ENCODE measurements around the gene PIP4K2A.

DNA sequence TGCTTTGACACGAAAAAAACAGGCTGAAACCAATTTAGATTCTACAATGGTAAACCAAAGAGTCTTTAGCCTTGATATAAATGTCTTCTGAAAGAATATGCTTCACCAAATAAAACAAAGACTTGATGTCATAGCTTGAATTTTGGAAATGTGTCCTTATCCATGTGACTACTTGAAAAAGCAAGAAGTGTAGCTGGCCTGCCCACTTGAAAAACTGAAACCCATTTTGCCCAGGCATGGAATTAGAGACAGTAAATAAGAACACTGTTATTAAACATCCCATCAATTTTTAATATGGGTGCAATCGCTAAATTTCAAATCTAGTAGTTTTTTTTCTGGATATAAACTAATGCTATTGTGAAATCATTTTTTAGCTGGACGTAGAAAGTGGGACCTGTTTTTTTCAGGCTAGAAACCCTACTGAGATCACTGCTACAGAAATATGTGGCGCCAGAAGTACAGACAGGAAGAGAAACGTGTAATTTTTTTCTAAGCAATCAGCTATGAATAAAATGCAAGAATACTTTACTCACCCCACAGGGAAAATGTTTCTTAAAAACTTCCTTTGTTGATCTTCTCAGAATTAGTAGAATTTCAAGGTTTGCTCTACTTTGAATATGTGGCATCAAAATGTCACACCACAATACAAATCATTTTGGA lies 56.7 kb downstream of the PIP4K2A start:
- TF ChIP-seq, protein P1, sequence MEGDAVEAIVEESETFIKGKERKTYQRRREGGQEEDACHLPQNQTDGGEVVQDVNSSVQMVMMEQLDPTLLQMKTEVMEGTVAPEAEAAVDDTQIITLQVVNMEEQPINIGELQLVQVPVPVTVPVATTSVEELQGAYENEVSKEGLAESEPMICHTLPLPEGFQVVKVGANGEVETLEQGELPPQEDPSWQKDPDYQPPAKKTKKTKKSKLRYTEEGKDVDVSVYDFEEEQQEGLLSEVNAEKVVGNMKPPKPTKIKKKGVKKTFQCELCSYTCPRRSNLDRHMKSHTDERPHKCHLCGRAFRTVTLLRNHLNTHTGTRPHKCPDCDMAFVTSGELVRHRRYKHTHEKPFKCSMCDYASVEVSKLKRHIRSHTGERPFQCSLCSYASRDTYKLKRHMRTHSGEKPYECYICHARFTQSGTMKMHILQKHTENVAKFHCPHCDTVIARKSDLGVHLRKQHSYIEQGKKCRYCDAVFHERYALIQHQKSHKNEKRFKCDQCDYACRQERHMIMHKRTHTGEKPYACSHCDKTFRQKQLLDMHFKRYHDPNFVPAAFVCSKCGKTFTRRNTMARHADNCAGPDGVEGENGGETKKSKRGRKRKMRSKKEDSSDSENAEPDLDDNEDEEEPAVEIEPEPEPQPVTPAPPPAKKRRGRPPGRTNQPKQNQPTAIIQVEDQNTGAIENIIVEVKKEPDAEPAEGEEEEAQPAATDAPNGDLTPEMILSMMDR (IDR thresholded peaks at IDR 0.05) = no peak
- TF ChIP-seq EP300 (IDR thresholded peaks at IDR 0.05; ENCODE audit: low read depth) (no peak), POLR2A (IDR thresholded peaks at IDR 0.05) (no peak), POLR2AphosphoS5 (IDR thresholded peaks at IDR 0.05) (no peak)
